Measurements from ENCODE around the gene RASSF7. TPM values are rescaled to one million over a fixed set of nuclear protein-coding genes. Genes with fewer than 3 reads are reported as not detected.

The RASSF7 gene
- polyA plus RNA-seq, 1 experiment: 25.1 TPM

DNA sequence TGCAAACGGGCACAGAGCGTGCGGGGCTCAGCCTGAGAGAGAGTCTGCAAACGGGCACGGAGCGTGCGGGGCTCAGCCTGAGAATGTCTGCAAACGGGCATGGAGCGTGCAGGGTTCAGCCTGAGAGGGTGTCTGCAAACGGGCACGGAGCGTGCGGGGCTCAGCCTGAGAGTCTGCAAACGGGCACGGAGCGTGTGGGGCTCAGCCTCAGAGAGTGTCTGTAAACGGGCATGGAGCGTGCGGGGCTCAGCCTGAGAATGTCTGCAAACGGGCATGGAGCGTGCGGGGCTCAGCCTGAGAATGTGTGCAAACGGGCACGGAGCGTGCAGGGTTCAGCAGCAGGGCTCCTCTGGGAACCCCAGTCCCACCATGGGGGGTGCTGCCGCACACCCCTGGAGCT lies 29.0 kb downstream of the RASSF7 start:
- no peak for TF ChIP-seq CTCF (IDR thresholded peaks at IDR 0.05; ENCODE audit: insufficient read depth, low read depth, low read length)
- POLR2A ChIA-PET: no interaction called here
- DNase-seq (ENCODE audit: low read depth): no peak

DNA sequence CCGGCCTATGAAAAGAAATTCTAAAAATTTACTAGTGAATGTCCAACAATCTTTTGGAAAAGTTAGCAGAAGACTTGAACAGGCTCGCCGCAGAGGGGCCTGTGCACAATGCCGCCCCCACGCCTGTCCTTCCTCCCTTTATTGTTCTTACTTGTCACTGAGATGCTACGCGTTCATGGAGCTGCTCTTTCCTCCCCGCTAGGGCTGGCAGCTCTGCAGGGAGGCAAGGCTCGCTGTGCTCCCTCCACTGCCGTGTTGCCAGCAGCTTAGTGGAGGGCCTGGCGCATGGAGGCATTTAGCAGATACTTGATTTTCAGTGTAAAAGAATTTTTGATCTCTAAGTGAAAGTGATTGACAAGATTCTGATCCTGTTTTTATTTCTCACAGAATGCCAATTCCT lies 30.2 kb downstream of the RASSF7 start:
- POLR2A ChIA-PET: no interaction called here
- peaks cover 36% of the 10 kb centered on the region for H3K36me3 ChIP-seq (ENCODE audit: control insufficient read depth, insufficient read depth, low read length)
- no peak for DNase-seq (ENCODE audit: low read depth)
- CTCF ChIA-PET: no interaction called here
- no peak for TF ChIP-seq CTCF (IDR thresholded peaks at IDR 0.05; ENCODE audit: insufficient read depth, low read depth, low read length)
- H3K27me3 ChIP-seq (ENCODE audit: control insufficient read depth, insufficient read depth, low read length): no peaks in the 10 kb centered on the region
- no peak overlapping the region for H3K4me3 ChIP-seq (ENCODE audit: low read depth, low read length)

More for the DNA sequence above, 29.0 kb downstream of the RASSF7 start:
- CTCF ChIA-PET: interaction anchor here (1.7 kb wide), 1 partner anchor 35 kb away, joined by 3 read pairs; no protein-coding TSS in a partner anchor
- Histone ChIP-seq H3K27me3 (ENCODE audit: control insufficient read depth, insufficient read depth, low read length) (no peaks in the 10 kb centered on the region), H3K4me3 (ENCODE audit: low read depth, low read length) (no peak overlapping the region), H3K36me3 (ENCODE audit: control insufficient read depth, insufficient read depth, low read length) (peaks cover 32% of the 10 kb centered on the region)

DNA sequence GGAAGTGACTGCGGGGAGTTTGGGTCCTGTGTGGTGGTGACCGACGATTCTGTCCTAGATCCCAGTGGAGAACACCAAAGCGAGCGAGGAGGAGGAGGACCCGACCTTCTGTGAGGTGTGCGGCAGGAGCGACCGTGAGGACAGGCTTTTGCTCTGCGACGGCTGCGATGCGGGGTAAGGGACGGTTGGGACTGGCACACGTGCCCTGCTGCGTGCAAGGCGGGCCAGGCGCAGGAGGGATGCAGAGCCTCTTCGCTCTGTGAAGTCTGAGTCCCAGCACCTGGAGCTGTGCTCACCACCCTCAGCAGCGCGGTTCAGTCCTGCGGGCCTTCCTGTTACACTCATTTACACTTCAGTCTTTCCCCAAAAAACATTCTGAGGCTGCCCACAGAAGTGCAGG lies 31.7 kb downstream of the RASSF7 start:
- no peak for TF ChIP-seq CTCF (IDR thresholded peaks at IDR 0.05; ENCODE audit: insufficient read depth, low read depth, low read length)
- no peak for DNase-seq (ENCODE audit: low read depth)
- H3K36me3 ChIP-seq (ENCODE audit: control insufficient read depth, insufficient read depth, low read length): peaks cover 40% of the 10 kb centered on the region
- no peak overlapping the region for H3K4me3 ChIP-seq (ENCODE audit: low read depth, low read length)
- H3K27me3 ChIP-seq (ENCODE audit: control insufficient read depth, insufficient read depth, low read length): no peaks in the 10 kb centered on the region
- CTCF ChIA-PET: no interaction called here
- POLR2A ChIA-PET: no interaction called here

GRCh38 chr11:592918-593317 lies 32.1 kb downstream of the RASSF7 start:
- no peak for TF ChIP-seq CTCF (IDR thresholded peaks at IDR 0.05; ENCODE audit: insufficient read depth, low read depth, low read length)
- Histone ChIP-seq H3K27me3 (ENCODE audit: control insufficient read depth, insufficient read depth, low read length) (no peaks in the 10 kb centered on the region), H3K36me3 (ENCODE audit: control insufficient read depth, insufficient read depth, low read length) (peaks cover 38% of the 10 kb centered on the region), H3K4me3 (ENCODE audit: low read depth, low read length) (no peak overlapping the region)
- CTCF ChIA-PET: no interaction called here
- DNase-seq (ENCODE audit: low read depth): no peak
- POLR2A ChIA-PET: no interaction called here

DNA sequence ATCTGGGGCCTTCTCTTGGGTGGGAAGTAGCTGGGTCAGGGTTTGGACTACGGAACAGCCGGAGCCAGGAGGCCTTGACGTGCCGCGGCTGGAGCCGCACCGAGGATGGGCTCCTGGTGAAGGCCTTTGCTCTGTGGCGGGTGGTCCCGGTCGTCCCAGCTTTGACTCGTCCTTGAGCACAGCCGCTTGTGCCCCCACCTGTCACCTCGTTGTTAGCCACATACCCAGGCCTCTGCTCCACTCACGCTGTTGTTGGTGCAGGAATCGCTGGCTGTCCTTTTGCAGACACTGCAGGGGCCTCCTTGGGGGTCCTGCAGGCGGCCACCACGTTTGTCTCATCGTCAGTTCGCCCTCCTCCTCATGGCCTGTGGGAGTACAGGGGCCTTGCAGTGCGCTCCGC lies 32.6 kb downstream of the RASSF7 start:
- Histone ChIP-seq H3K4me3 (ENCODE audit: low read depth, low read length) (no peak overlapping the region), H3K36me3 (ENCODE audit: control insufficient read depth, insufficient read depth, low read length) (peaks cover 43% of the 10 kb centered on the region), H3K27me3 (ENCODE audit: control insufficient read depth, insufficient read depth, low read length) (no peaks in the 10 kb centered on the region)
- ChIA-PET CTCF (no interaction called here), POLR2A (no interaction called here)
- TF ChIP-seq CTCF (IDR thresholded peaks at IDR 0.05; ENCODE audit: insufficient read depth, low read depth, low read length): no peak
- DNase-seq (ENCODE audit: low read depth): no peak
